Loucy (cell line): ENCODE data around the gene UGT2A1.
"Not testable (repeated sequence)": the region's sequence is repeated elsewhere in the genome, so short reads cannot be mapped to it uniquely, and the experiment has no call there.

Experiments
- H2AFZ ChIP-seq: fragments of 200-600 bp; sonication (generic); 2 replicates; pipeline ENCODE4 v1.6.0; 2016; ENCODE audit warnings: antibody characterized with exemption, mild to moderate bottlenecking, low read length, moderate library complexity
- H3F3A ChIP-seq: fragments of 200-600 bp; 2 replicates; pipeline ENCODE4 v1.6.0; 2016; ENCODE audit warnings: antibody characterized with exemption, low read depth, mild to moderate bottlenecking
- H3K27me3 ChIP-seq: fragments of 200-600 bp; sonication (generic); 2 replicates; pipeline ENCODE4 v1.6.1; 2014; ENCODE audit warnings: low read length, mild to moderate bottlenecking; ENCODE audit not compliant: insufficient read depth, poor library complexity, severe bottlenecking
- H3K36me3 ChIP-seq: fragments of 200-600 bp; sonication (generic); 2 replicates; pipeline ENCODE4 v1.6.1; 2016; ENCODE audit warnings: low read length; ENCODE audit not compliant: insufficient read depth
- H3K4me1 ChIP-seq: fragments of 200-600 bp; sonication (generic); 2 replicates; pipeline ENCODE4 v1.5.1; 2014; ENCODE audit warnings: low read length, mild to moderate bottlenecking; ENCODE audit not compliant: insufficient read depth, poor library complexity, severe bottlenecking
- H3K4me2 ChIP-seq: fragments of 200-600 bp; sonication (generic); 2 replicates; pipeline ENCODE4 v1.6.0; 2014; ENCODE audit warnings: antibody characterized with exemption, low read length, low read depth, mild to moderate bottlenecking; ENCODE audit not compliant: poor library complexity, severe bottlenecking
- H3K4me3 ChIP-seq: fragments of 200-600 bp; sonication (generic); 2 replicates; pipeline ENCODE4 v1.5.1; 2014; ENCODE audit warnings: low read length, mild to moderate bottlenecking, mixed read lengths; ENCODE audit not compliant: poor library complexity, severe bottlenecking
- H3K79me2 ChIP-seq: fragments of 200-600 bp; sonication (generic); 2 replicates; pipeline ENCODE4 v1.6.1; 2014; ENCODE audit warnings: low read length; ENCODE audit not compliant: insufficient read depth
- H3K9ac ChIP-seq: fragments of 200-600 bp; sonication (generic); 2 replicates; pipeline ENCODE4 v1.6.0; 2014; ENCODE audit warnings: mild to moderate bottlenecking, low read depth, low read length, moderate library complexity; ENCODE audit not compliant: poor library complexity, severe bottlenecking
- H3K9me2 ChIP-seq: fragments of 200-600 bp; sonication (generic); replicated peaks from 2 replicates; pipeline ENCODE4 v1.6.1; 2016; ENCODE audit warnings: low read depth, low read length, mixed read lengths
- H3K9me3 ChIP-seq: fragments of 200-600 bp; sonication (generic); 2 replicates; pipeline ENCODE4 v1.6.1; 2014; ENCODE audit warnings: mild to moderate bottlenecking, antibody characterized with exemption, low read length, low read depth; ENCODE audit not compliant: insufficient read depth
- H4K20me1 ChIP-seq: fragments of 200-600 bp; sonication (generic); 2 replicates; pipeline ENCODE4 v1.6.0; 2014; ENCODE audit warnings: antibody characterized with exemption, low read length, mild to moderate bottlenecking; ENCODE audit not compliant: insufficient read depth, poor library complexity, severe bottlenecking
- EZH2phosphoT487 ChIP-seq: fragments of 200-600 bp; IDR thresholded peaks from 2 replicates; pipeline ENCODE4 v1.6.1; 2018; ENCODE audit warnings: antibody characterized with exemption, mild to moderate bottlenecking, moderate library complexity, borderline replicate concordance
- TF ChIP-seq, protein P1 (sequence below): fragments of 200-600 bp; sonication (generic); conservative IDR thresholded peaks from 2 replicates; pipeline ENCODE4 v1.5.1; 2014; ENCODE audit warnings: mild to moderate bottlenecking, antibody characterized with exemption, low read length

UGT2A1 gene

DNA sequence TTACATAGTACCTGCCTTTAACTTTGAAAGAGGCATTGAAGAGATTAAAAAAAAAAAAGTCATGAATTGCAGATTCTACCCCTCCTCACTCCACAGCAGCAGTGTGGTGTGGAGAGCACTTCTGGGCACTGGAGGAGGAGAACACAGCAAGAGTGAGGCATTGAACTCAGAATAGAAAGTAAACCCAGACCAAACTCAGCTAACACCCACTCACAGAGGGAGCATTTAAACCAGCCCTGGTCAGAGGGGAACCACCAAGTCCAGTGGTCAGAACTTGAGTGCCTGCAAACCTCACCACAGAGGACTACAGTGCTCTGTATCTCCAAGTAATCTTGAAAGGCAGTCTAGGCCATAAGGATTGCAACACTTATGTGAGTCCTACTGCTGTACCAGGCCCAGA, 15.6 kb upstream of the UGT2A1 start:
- Histone ChIP-seq H3K4me1 (no peaks in the 10 kb centered on the region), H3F3A (no peaks in the 10 kb centered on the region), H3K9me3 (no peaks in the 10 kb centered on the region), H3K36me3 (no peaks in the 10 kb centered on the region), H3K9ac (no peak overlapping the region), H3K9me2 (no peaks in the 10 kb centered on the region), H2AFZ (no peak overlapping the region), H3K27me3 (no peaks in the 10 kb centered on the region), H3K79me2 (no peaks in the 10 kb centered on the region), H4K20me1 (no peaks in the 10 kb centered on the region), H3K4me2 (no peak overlapping the region), H3K4me3 (no peak overlapping the region)
- TF ChIP-seq, protein P1, sequence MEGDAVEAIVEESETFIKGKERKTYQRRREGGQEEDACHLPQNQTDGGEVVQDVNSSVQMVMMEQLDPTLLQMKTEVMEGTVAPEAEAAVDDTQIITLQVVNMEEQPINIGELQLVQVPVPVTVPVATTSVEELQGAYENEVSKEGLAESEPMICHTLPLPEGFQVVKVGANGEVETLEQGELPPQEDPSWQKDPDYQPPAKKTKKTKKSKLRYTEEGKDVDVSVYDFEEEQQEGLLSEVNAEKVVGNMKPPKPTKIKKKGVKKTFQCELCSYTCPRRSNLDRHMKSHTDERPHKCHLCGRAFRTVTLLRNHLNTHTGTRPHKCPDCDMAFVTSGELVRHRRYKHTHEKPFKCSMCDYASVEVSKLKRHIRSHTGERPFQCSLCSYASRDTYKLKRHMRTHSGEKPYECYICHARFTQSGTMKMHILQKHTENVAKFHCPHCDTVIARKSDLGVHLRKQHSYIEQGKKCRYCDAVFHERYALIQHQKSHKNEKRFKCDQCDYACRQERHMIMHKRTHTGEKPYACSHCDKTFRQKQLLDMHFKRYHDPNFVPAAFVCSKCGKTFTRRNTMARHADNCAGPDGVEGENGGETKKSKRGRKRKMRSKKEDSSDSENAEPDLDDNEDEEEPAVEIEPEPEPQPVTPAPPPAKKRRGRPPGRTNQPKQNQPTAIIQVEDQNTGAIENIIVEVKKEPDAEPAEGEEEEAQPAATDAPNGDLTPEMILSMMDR, result no peak
- no peak for TF ChIP-seq EZH2phosphoT487

DNA sequence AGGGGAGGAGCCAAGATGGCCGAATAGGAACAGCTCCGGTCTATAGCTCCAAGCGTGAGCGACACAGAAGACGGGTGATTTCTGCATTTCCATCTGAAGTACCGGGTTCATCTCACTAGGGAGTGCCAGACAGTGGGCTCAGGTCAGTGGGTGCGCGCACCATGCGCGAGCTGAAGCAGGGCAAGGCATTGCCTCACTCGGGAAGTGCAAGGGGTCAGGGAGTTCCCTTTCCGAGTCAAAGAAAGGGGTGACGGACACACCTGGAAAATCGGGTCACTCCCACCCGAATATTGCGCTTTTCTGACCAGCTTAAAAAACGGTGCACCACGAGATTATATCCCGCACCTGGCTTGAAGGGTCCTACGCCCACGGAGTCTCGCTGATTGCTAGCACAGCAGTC, 11.0 kb upstream of the UGT2A1 start:
- not testable (repeated sequence) for H3F3A ChIP-seq, H3K27me3 ChIP-seq, H3K4me3 ChIP-seq, H2AFZ ChIP-seq, H3K4me1 ChIP-seq, H3K79me2 ChIP-seq, H3K9me2 ChIP-seq, H3K4me2 ChIP-seq, H3K9ac ChIP-seq, H4K20me1 ChIP-seq, H3K9me3 ChIP-seq, H3K36me3 ChIP-seq

DNA sequence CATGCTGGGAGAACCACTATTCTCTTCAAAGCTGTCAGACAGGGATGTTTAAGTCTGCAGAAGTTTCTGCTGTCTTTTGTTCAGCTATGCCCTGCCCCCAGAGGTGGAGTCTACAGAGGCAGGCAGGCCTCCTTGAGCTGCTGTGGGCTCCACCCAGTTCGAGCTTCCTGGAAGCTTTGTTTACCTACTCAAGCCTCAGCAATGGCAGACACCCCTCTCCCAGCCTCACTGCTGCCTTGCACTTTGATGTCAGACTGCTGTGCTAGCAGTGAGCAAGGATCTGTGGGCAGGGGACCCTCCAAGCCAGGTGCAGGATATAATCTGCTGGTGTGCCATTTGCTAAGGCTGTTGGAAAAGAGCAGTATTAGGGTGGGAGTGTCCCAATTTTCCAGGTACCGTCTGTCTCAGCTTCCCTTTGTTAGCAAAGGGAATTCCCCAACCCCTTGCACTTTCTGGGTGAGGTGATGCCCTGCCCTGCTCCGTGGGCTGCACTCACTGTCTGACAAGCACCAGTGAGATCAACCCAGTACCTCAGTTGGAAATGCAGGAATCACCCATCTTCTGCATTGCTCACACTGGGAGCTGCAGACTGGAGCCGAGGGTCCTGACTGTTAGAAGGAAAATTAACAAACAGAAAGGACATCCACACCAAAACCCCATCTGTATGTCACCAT, 8.2 kb upstream of the UGT2A1 start:
- not testable (repeated sequence) for H2AFZ ChIP-seq

DNA sequence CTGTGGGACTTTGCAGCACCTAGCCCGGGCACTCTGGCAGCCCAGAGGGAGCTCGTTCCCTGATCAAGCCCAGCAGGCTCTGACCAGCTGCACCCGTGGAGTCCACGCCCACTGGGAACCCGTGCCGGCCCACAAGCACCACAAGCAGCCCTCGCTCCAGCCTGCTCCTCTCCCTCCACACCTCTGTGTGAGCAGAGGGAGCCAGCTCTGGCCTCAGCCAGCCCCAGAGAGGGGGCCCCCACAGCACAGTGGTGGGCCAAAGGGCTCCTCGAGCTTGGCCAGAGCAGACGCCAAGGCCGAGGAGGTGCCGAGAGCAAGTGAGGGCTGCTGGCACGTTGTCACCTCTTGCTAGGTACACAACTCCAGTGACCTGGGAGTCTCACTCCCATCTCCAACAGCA, 5.1 kb upstream of the UGT2A1 start:
- no peak overlapping the region for H2AFZ ChIP-seq
- no peaks in the 10 kb centered on the region for H3K79me2 ChIP-seq
- H3K27me3 ChIP-seq, result no peaks in the 10 kb centered on the region
- TF ChIP-seq, protein P1, result no peak
- no peak for TF ChIP-seq EZH2phosphoT487
- H3K9me2 ChIP-seq, result no peaks in the 10 kb centered on the region
- no peaks in the 10 kb centered on the region for H3K9me3 ChIP-seq
- no peaks in the 10 kb centered on the region for H3K36me3 ChIP-seq
- H3F3A ChIP-seq, result no peaks in the 10 kb centered on the region
- no peak overlapping the region for H3K4me3 ChIP-seq
- H3K4me2 ChIP-seq, result no peak overlapping the region
- no peaks in the 10 kb centered on the region for H4K20me1 ChIP-seq
- no peak overlapping the region for H3K9ac ChIP-seq
- H3K4me1 ChIP-seq, result no peaks in the 10 kb centered on the region

More for the DNA sequence above, 8.2 kb upstream of the UGT2A1 start:
- not testable (repeated sequence) for H4K20me1 ChIP-seq, H3K9me2 ChIP-seq, H3K4me1 ChIP-seq, H3K9ac ChIP-seq, H3K9me3 ChIP-seq, H3K27me3 ChIP-seq, H3F3A ChIP-seq, H3K36me3 ChIP-seq, H3K4me3 ChIP-seq, H3K4me2 ChIP-seq, H3K79me2 ChIP-seq
